GM12878 (cell line): ENCODE results near the gene CCDC8.

ENCODE experiments used
- POLR2A ChIP-seq: IDR thresholded peaks from 2 replicates; pipeline ENCODE4 v1.6.1; 2011; ENCODE audit warnings: low read depth, mild to moderate bottlenecking, low read length
- SREBF2 ChIP-seq: IDR thresholded peaks from 2 replicates; pipeline ENCODE4 v1.6.1; 2012; ENCODE audit warnings: mild to moderate bottlenecking, low read length

- TF ChIP-seq SREBF2 (no peak), POLR2A (no peak)
Measured at GRCh38 chr19:46411925-46412649, 1.3 kb downstream of the CCDC8 start.
